GM21737 (cell line): ENCODE data around the gene ANO6.
"Not testable (repeated sequence)": the region's sequence is repeated elsewhere in the genome, so short reads cannot be mapped to it uniquely, and the experiment has no call there.

Experiments used
- ATAC-seq: cut with Tn5 transposase; IDR thresholded peaks from one replicate; pipeline ENCODE4 v1.9.1; 2021; ENCODE audit warnings: mild to moderate bottlenecking, moderate library complexity; ENCODE audit not compliant: unreplicated experiment

ANO6 gene

GRCh38 chr12:45389426-45389825 lies 173.5 kb downstream of the ANO6 start:
- no peak for ATAC-seq

- not testable (repeated sequence) for ATAC-seq
Measured at GRCh38 chr12:45397499-45397898, 181.6 kb downstream of the ANO6 start.

DNA sequence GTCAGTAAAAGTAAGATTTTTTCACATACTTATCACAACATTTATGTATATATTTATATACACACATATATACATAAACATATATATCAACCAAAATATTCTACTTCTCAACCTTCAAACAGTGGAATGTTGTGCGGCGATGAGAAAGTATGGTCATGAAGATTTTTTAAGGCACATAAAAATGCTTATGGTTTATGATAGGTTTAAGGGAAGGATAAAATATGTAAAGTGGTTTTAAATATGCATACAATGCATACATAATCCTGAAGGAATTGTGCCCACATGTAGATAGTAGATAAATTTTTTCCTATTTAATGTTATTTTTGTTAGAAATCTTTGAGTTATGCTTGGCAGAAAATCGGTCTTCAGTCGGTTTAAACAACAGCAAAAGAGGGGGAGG lies 182.7 kb downstream of the ANO6 start:
- ATAC-seq: no peak

GRCh38 chr12:45400991-45401390 lies 185.1 kb downstream of the ANO6 start:
- no peak for ATAC-seq

GRCh38 chr12:45402288-45402687 lies 186.4 kb downstream of the ANO6 start:
- ATAC-seq: no peak

DNA sequence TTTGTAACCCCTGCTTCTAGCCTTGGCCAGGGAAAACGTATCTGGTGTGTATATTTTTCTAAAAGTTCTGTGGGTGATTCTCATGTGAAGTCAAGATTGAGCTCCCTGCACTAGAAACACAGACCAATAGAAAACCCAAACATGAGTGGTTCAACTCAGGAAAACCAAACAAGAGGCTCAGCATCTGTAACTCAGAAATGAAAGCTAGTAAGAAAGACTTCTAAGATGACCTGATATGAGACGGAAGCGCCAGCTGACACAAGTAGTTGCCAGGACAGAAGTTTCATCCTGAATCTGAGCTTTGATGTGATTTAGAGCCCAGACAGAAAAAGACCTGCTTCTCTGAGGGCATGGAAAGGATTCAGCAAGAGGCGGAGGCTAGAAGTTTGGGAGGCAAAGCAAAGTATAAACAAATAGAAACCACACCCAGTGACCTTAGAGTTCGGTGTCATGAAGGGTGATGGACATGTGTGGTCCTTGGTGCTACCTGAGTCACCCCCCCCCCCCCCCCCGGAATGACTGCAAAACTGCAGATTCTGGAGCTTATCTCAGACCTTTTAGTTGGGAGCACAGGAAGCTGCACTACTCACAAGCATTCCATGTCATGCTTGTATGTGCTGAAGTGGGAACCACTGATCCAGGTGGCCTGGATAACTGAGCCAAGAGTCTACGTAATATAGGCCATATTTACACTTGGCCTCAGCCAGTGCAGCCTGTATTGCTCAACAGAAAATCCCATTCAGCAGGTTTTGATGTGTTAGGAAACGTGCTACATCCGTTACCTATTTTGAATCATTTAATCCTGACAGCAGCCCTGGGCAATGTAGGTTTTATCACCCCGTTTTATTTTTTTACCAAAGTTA lies 191.3 kb downstream of the ANO6 start:
- no peak for ATAC-seq

DNA sequence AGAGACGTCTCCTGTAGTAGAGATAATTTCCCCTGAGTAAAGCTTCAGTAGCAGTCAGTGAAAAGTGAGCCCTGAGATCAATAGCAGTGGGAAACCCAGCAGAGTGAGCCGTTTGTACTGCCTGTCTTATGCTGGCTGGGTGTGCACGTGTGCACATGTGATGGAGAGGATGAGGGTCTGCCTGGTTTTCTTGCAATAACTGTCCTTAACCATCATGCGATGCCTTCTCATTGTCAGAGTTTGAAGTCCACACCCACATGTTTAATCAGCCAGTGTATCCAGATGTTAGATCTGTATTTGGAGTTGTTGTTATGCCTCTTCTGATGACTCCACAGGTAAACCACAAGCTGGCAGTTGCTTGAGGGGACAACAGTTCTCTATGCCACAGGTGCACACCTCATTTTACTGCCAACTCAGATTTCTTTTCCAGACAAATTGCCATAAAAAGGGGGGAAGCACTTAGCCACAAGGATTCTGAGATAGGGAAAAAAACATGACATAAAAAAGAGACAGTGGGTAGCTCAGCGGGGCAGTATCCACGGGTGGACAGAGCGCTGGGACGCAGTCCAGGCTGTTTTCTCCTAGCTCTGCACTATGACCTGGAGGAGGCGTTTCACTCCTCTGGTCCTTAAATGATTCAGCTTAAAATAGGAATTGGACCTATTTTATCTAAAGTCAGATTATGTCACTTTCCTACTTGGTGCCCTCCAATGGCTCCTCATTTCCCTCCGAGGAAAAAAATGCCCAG lies 192.3 kb downstream of the ANO6 start:
- ATAC-seq: no peak

- ATAC-seq: no peak
Measured at GRCh38 chr12:45408729-45409114, 192.8 kb downstream of the ANO6 start.

GRCh38 chr12:45409966-45410365 lies 194.1 kb downstream of the ANO6 start:
- no peak for ATAC-seq

- ATAC-seq: no peak
Measured at GRCh38 chr12:45411626-45412025, 195.7 kb downstream of the ANO6 start.

DNA sequence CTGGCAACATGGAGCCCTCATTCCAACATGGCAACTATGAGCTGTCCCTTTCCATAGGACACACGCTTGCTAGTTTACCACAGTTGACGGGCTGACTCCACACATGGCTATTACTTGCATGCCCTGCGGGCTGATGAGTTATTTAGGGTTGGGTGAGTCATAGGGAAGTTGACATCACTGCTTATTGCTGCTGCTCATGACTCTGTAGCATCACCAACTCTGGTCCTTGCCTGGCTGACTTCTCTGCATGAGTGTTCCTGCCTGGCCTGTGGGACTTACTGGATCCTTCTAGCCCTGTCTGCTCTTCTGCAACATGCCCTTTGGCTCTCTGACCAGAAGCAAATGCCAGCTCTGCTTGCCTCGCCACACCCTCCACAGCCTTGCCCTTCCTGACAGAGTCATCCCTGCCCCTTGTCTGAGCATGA lies 199.5 kb downstream of the ANO6 start:
- peak; percentile 80 for ATAC-seq

DNA sequence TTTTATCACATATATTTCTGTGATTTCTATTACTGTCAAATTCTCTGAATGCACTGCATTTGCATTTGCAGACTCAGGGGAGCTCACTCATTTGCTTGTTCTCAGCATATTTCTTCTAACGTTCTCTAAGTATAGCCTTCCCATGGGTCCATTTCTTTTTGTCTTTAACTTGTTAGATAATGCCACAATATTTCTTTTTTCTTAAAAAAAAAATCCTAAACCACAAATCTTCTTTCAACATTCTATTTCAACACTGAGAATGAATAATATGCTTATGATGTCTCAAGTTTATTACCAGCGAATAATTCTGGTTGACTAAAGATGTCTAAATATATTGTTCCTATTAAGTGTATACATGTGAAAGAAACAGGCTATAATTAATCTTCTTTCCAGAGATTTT lies 200.2 kb downstream of the ANO6 start:
- ATAC-seq: no peak

DNA sequence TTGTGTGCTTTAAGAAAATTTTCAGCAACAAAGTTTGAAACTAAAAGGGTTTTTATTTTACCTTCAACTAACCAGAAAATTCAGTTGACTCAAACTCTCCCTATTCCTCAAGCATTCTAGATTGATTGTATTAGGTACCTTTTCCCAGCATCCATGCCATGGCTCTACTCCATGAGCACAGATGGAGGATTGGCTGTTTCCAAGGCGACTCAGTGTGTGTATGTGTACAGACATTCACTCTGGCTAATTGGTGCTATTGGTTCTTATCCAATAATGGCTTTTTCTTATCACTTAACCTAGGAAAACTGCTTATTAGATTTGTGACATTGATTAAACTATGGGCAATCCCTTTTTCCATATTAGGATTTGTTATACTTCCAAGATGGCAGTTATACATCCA lies 202.6 kb downstream of the ANO6 start:
- ATAC-seq: no peak

DNA sequence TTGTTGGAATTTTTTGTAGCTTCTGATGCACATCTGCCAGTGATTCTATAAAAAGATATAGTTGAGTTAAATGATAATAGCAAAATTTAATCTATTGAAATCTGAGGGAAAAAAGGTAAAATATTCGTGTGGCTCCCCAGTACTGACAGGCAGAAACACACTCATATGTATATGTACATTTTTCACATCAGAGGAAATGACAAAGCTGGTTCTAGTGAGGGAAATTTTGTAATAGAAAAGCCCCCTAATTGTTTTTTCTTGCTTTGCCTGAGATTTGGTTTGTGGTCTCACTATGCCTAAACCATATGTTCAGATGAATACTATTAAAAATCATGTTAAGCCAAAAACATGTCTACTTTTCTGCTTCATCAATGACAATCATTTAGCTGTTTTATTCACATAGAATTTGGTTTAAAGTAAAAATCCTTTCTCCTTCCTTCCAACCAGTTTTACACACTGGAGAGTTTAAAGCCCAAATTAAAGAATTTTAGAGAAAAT lies 203.5 kb downstream of the ANO6 start:
- ATAC-seq: no peak

- no peak for ATAC-seq
Measured at GRCh38 chr12:45421736-45422135, 205.8 kb downstream of the ANO6 start.

GRCh38 chr12:45423931-45424330 lies 208.0 kb downstream of the ANO6 start:
- no peak for ATAC-seq

- ATAC-seq: no peak
Measured at GRCh38 chr12:45425426-45425825, 209.5 kb downstream of the ANO6 start.

DNA sequence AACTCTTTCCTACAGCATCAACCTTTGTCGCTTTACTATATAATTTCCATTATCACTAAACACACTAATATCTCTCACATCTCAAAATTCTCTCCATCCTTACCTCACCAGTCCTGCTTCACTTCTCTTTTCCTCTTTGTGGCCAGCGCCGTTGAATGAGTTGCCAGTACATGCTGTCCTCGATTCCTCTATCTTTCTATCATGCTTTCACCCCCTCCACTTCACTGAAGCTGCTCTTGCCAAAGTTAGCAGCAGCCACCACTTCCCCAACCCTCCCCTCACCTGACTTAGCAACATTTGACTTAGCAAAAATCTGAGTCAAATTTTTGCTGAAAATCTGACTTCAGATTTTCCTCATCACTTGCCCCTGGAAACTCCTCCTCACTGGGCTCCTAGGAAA lies 210.4 kb downstream of the ANO6 start:
- no peak for ATAC-seq

DNA sequence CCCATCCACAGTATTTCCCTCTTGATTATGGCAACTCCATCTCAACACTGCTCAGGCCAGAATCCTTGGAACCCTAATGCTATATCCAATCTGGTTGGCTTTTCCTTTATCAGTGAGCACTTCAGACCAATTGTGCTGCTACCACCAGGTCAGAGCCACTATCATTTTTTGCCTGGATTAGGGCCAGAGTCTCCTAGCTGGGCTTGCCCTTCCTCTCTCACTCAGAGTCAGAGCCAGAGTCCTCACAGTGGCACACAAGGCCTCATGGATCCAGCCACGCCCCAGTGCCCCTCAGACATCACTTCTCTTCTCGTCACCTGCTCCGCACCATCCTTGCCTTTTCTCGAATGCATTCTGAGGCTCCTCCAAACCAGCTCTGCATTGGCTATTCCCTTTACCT lies 211.1 kb downstream of the ANO6 start:
- no peak for ATAC-seq

DNA sequence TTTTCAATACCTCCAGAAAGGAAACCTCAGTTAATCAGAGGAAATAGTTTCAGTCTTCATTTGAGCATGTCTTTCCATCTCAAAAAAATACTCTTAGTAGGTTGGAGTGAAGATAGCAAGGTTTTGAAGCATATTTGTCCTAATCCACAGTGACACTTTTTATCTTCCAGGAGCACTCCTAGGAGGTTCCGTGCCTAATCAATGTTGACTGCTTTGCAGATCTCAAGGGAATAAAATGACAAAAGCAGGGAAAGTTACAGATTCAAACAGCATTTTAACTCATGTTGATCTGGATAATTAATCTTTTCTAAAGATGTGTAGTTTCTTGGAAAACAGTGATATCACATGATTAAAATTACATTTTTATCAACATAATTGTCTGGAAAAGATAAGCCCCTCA lies 213.9 kb downstream of the ANO6 start:
- ATAC-seq: no peak

DNA sequence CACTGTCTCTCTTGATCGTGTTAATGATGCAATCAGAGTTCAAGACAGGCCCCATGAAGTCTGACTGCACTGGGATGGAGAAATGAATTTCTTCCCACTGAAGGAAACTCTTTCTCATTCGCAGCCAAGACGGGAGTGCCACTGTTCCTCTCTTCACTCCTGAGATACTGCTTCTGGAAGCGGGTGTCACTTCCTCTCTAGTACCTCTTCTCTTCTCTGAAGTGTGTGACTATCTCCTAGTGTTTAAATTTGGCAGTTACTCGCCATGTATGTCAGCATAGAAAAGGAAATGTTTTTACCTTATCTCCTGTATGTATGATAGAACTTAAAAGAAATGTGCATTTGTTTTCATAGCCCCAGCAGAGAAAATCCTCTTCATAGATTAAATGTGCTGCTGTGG lies 215.2 kb downstream of the ANO6 start:
- ATAC-seq: no peak

DNA sequence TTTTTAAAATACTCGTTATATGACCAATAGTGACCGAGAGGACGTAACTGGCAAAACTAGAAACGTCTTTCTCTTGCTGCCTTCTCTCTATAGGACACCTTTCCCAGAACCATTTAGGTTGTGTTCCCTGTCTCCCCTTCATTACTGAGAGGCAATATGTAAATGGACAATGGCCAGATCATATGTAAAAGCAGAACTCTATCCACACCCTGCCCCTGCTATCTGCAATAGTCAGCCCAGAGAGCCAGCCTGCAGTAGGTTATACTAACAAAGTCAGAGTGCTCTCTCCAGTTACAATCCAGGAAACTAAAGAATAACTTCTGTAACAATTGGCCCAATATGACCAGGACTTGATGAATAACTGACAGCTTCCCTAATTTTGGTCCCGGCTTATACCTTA lies 216.8 kb downstream of the ANO6 start:
- ATAC-seq: no peak
